ENCODE measurements around the gene KRT39.
"Not testable (repeated sequence)": the region's sequence is repeated elsewhere in the genome, so short reads cannot be mapped to it uniquely, and the experiment has no call there.

KRT39 gene

DNA sequence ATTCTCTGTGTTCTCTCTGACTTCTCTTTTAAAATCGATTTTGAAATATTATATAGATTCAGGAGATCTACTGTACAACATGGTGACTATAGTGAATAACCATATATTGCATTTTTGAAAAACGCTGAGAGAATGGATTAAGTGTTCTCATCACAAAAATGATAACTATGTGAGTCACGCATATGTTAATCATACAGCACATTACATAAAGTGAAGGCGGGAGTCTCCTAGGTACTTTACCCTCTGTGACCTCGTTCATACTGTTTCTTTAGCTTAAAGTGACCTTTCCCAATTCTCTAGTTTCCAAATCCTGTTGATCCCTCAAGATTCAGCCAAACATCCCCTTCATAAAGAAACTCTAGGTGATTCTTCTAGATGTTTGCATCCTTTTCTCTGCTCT lies 36.1 kb upstream of the KRT39 start:
- TF ChIP-seq, protein P1, sequence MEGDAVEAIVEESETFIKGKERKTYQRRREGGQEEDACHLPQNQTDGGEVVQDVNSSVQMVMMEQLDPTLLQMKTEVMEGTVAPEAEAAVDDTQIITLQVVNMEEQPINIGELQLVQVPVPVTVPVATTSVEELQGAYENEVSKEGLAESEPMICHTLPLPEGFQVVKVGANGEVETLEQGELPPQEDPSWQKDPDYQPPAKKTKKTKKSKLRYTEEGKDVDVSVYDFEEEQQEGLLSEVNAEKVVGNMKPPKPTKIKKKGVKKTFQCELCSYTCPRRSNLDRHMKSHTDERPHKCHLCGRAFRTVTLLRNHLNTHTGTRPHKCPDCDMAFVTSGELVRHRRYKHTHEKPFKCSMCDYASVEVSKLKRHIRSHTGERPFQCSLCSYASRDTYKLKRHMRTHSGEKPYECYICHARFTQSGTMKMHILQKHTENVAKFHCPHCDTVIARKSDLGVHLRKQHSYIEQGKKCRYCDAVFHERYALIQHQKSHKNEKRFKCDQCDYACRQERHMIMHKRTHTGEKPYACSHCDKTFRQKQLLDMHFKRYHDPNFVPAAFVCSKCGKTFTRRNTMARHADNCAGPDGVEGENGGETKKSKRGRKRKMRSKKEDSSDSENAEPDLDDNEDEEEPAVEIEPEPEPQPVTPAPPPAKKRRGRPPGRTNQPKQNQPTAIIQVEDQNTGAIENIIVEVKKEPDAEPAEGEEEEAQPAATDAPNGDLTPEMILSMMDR (IDR thresholded peaks at IDR 0.05; ENCODE audit: insufficient read depth, low read length, poor library complexity, severe bottlenecking) = no peak
- Histone ChIP-seq H3K4me3 (replicated peaks; ENCODE audit: low read depth, low read length) (no peak overlapping the region), H3K36me3 (ENCODE audit: control insufficient read depth, insufficient read depth, low read length) (no peaks in the 10 kb centered on the region), H3K27me3 (replicated peaks; ENCODE audit: control insufficient read depth, insufficient read depth, low read length) (no peaks in the 10 kb centered on the region; the same call in 1 of the 2 replicates)
- no peak for DNase-seq (ENCODE audit: extremely low read depth, insufficient read length)

DNA sequence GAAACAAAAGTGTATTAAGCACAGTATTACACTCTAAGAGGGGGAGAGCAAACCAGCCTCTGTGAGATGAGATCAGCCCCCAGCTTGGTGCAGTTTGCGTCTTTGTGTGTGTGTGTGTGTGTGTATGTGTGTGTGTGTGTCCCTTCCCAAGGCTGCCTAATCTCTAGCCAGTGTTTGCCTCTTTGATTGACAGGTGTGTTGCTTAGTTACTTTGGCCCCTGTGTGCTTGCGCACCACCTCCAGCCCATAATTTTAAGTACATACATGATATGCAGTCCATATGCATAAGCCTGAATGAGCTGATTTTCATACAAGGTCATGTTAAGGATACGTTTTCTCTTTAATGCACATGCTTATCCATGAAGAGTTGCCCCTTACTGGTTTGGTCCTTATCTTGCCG lies 35.0 kb upstream of the KRT39 start:
- no peaks in the 10 kb centered on the region for H3K36me3 ChIP-seq (ENCODE audit: control insufficient read depth, insufficient read depth, low read length)
- H3K27me3 ChIP-seq (replicated peaks; ENCODE audit: control insufficient read depth, insufficient read depth, low read length) = no peaks in the 10 kb centered on the region; the same call in 1 of the 2 replicates
- no peak overlapping the region for H3K4me3 ChIP-seq (replicated peaks; ENCODE audit: low read depth, low read length)
- TF ChIP-seq, protein P1 (IDR thresholded peaks at IDR 0.05; ENCODE audit: insufficient read depth, low read length, poor library complexity, severe bottlenecking) = no peak
- no peak for DNase-seq (ENCODE audit: extremely low read depth, insufficient read length)

DNA sequence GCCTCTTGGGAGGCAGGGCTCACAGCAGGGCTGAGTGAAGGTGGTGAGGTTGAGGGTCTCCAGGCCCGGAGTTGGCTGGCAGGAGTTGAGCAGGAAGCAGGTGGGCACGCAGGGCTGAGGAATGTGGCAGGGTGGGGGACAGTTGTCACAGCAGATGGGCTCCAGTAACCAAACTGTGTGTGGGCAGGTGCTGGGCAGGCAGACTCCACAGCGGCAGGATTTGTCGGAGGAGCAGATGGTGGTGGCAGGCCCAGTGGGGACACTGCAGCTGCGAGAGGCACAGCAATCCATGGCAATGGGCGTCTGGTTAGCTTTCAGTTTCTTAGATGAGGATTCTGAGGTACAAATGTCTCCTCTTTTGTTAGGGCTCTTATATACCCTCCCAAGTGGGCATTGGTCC lies 32.8 kb upstream of the KRT39 start, which contains the start of gene KRTAP3-2:
TSS of gene KRTAP3-2 (minus strand) at position 344 of the 400 bp plus-strand sequence. CDS start at position 291, 53 bp downstream.
- not testable (repeated sequence) for H3K36me3 ChIP-seq (ENCODE audit: control insufficient read depth, insufficient read depth, low read length); H3K27me3 ChIP-seq (replicated peaks; ENCODE audit: control insufficient read depth, insufficient read depth, low read length); DNase-seq (ENCODE audit: extremely low read depth, insufficient read length); H3K4me3 ChIP-seq (replicated peaks; ENCODE audit: low read depth, low read length)

DNA sequence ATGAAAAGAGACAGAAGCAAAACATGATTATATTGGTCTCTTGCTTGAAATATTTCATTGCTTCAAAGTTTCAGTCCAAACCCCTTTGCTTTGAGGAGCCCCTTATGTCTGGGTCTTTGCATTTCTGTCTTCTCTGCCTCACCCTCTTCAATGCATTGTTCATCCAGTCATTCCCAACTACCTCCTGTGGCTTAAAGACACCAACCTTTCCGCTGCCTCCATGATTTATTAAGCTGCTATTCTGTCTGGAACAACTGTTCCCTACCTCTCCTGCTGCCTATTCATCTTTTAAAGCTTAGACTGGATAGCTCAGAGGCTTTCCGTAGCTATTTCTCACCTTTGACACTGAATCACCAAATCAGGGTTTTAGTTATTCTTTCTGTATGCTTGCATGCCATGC lies 30.6 kb upstream of the KRT39 start:
- no peak for DNase-seq (ENCODE audit: extremely low read depth, insufficient read length)
- Histone ChIP-seq H3K27me3 (replicated peaks; ENCODE audit: control insufficient read depth, insufficient read depth, low read length) (no peaks in the 10 kb centered on the region), H3K36me3 (ENCODE audit: control insufficient read depth, insufficient read depth, low read length) (no peaks in the 10 kb centered on the region), H3K4me3 (replicated peaks; ENCODE audit: low read depth, low read length) (no peak overlapping the region)
- TF ChIP-seq, protein P1 (IDR thresholded peaks at IDR 0.05; ENCODE audit: insufficient read depth, low read length, poor library complexity, severe bottlenecking) = no peak

DNA sequence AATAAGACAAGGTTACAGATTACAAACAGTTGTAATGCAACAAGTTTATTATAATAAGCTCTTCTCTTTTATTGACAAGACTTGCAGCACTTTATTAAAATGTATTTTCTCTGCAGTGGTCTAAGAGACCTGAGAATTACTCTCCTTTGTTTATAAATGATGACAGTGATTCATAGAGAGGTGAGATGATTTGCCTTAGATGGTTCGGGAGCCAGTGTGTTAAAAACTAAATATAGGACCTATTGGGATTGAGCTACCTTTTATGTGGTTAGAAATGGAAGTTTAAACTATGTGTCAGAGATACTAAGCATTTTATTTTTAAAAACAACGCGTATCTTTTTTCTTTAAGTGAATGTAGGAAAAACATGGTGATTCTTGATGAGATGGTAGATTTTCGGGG lies 30.1 kb upstream of the KRT39 start:
- no peaks in the 10 kb centered on the region for H3K27me3 ChIP-seq (replicated peaks; ENCODE audit: control insufficient read depth, insufficient read depth, low read length)
- no peak for DNase-seq (ENCODE audit: extremely low read depth, insufficient read length)
- TF ChIP-seq, protein P1 (IDR thresholded peaks at IDR 0.05; ENCODE audit: insufficient read depth, low read length, poor library complexity, severe bottlenecking) = no peak
- no peak overlapping the region for H3K4me3 ChIP-seq (replicated peaks; ENCODE audit: low read depth, low read length)
- H3K36me3 ChIP-seq (ENCODE audit: control insufficient read depth, insufficient read depth, low read length) = no peaks in the 10 kb centered on the region

DNA sequence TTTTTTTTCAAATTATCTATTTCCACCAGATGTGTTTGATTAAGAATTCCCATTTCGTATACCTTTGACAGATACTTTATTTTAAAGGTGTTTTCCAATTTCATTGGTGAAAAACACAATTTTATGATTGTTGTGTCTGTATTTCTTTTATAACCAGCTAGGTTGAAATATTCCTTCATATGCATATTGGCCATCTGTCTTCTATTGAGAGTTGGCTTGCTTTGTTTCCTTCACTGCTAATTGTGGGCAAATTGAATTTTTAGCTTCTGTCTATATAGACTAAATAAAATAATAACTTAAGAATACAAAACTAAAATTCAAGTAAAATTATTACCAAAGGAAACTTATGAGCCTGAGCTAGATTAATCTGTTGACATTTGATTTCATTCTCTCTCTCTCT lies 28.4 kb upstream of the KRT39 start:
- DNase-seq (ENCODE audit: extremely low read depth, insufficient read length) = no peak

More for the DNA sequence above, 28.4 kb upstream of the KRT39 start:
- TF ChIP-seq, protein P1 (IDR thresholded peaks at IDR 0.05; ENCODE audit: insufficient read depth, low read length, poor library complexity, severe bottlenecking) = no peak
- Histone ChIP-seq H3K36me3 (ENCODE audit: control insufficient read depth, insufficient read depth, low read length) (no peaks in the 10 kb centered on the region), H3K4me3 (replicated peaks; ENCODE audit: low read depth, low read length) (no peak overlapping the region), H3K27me3 (replicated peaks; ENCODE audit: control insufficient read depth, insufficient read depth, low read length) (no peaks in the 10 kb centered on the region)

Data from GM06990 (cell line).